DOHH2 (cell line): ENCODE measurements around the gene SURF1.

Source experiments
- H3F3A ChIP-seq: fragments of 200-600 bp; sonication (generic), shearing (Covaris generic); 2 replicates; pipeline ENCODE4 v1.6.0; 2016; ENCODE audit warnings: antibody characterized with exemption, mild to moderate bottlenecking; ENCODE audit not compliant: control insufficient read depth, insufficient read depth
- H3K27ac ChIP-seq: fragments of 200-600 bp; sonication (generic); 2 replicates; pipeline ENCODE4 v1.5.1; 2014; ENCODE audit warnings: low read depth, mild to moderate bottlenecking, low read length, moderate library complexity
- H3K27me3 ChIP-seq: fragments of 200-600 bp; sonication (generic); 2 replicates; pipeline ENCODE4 v1.6.1; 2014; ENCODE audit warnings: mild to moderate bottlenecking, low read length, mixed read lengths; ENCODE audit not compliant: control insufficient read depth
- H3K36me3 ChIP-seq: fragments of 200-600 bp; sonication (generic); 2 replicates; pipeline ENCODE4 v1.6.1; 2014; ENCODE audit warnings: mild to moderate bottlenecking, low read length, moderate library complexity, mixed read lengths; ENCODE audit not compliant: control insufficient read depth
- H3K4me1 ChIP-seq: fragments of 200-600 bp; sonication (generic); 2 replicates; pipeline ENCODE4 v1.6.1; 2014; ENCODE audit warnings: mild to moderate bottlenecking, low read length, mixed read lengths; ENCODE audit not compliant: control insufficient read depth
- H3K4me2 ChIP-seq: fragments of 200-600 bp; sonication (generic); 2 replicates; pipeline ENCODE4 v1.6.0; 2014; ENCODE audit warnings: mild to moderate bottlenecking, low read length, moderate library complexity
- H3K4me3 ChIP-seq: fragments of 200-600 bp; sonication (generic); 2 replicates; pipeline ENCODE4 v1.5.1; 2014; ENCODE audit warnings: mild to moderate bottlenecking, low read length, mixed read lengths
- H3K79me2 ChIP-seq: fragments of 200-600 bp; sonication (generic); 2 replicates; pipeline ENCODE4 v1.6.1; 2014; ENCODE audit warnings: mild to moderate bottlenecking, low read length, mixed read lengths; ENCODE audit not compliant: control insufficient read depth
- H3K9me2 ChIP-seq: fragments of 200-600 bp; sonication (generic); replicated peaks from 2 replicates; pipeline ENCODE4 v1.6.1; 2014; ENCODE audit warnings: mild to moderate bottlenecking, low read length, mixed read lengths; ENCODE audit not compliant: control insufficient read depth
- H3K9me3 ChIP-seq: fragments of 200-600 bp; sonication (generic); 2 replicates; pipeline ENCODE4 v1.6.1; 2014; ENCODE audit warnings: antibody characterized with exemption, low read length, mixed read lengths; ENCODE audit not compliant: control insufficient read depth, insufficient read depth
- H4K20me1 ChIP-seq: fragments of 200-600 bp; sonication (generic); 2 replicates; pipeline ENCODE4 v1.6.0; 2014; ENCODE audit warnings: low read depth, mild to moderate bottlenecking, antibody characterized with exemption, low read length, moderate library complexity; ENCODE audit not compliant: control insufficient read depth, insufficient read depth
- EZH2phosphoT487 ChIP-seq: fragments of 200-600 bp; sonication (generic); IDR thresholded peaks from 2 replicates; pipeline ENCODE4 v1.6.1; 2017; ENCODE audit warnings: borderline replicate concordance, mild to moderate bottlenecking, antibody characterized with exemption, low read length, moderate library complexity, mixed read lengths
- TF ChIP-seq, protein P1 (sequence below): fragments of 200-600 bp; sonication (generic); IDR thresholded peaks from one replicate; pipeline ENCODE4 v1.5.1; 2014; ENCODE audit warnings: antibody characterized with exemption, mild to moderate bottlenecking, low read depth, low read length; ENCODE audit not compliant: poor library complexity, severe bottlenecking

Gene SURF1

DNA sequence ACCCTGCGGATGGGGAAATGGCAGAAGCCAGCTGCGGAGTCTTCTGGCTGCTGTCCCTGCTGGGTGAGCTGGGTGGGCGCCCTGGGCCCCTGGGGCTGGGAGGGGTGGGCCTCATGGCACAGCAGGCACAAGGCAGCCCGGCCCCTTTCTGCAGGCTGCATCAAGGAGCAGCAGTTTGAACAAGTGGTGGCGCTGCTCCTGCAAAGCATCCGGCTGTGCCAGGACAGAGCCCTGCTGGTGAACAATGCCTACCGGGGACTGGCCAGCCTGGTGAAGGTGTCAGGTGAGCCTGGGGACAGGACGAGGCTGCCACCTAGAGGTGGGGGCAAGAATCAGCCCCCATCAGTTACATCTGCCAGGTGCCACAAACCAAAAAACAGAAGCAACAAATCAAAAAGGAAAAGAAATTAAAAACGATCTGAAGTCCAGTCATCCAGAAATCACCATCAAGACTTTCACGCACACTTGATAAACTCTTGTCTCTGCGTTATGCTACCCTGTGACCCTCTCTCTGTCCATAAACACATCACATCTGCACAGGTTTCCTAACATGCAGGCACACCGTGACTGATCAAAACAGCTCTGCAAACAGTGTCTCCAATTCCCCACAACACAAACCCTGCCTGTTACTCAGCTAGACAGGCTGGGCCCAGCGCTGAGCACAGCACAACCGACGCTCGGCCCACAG is 47.6 kb upstream of the SURF1 start:
- Histone ChIP-seq H3K4me2 (no peak overlapping the region), H3K9me3 (no peaks in the 10 kb centered on the region), H3K36me3 (peaks cover 44% of the 10 kb centered on the region), H3K79me2 (peaks cover 4% of the 10 kb centered on the region; the same call in 1 of the 2 replicates), H3F3A (no peaks in the 10 kb centered on the region; the same call in 1 of the 2 replicates), H3K4me1 (no peaks in the 10 kb centered on the region), H3K27ac (no peak overlapping the region), H3K4me3 (no peak overlapping the region), H3K27me3 (no peaks in the 10 kb centered on the region), H4K20me1 (peaks cover 5% of the 10 kb centered on the region), H3K9me2 (no peaks in the 10 kb centered on the region)
- TF ChIP-seq, protein P1, sequence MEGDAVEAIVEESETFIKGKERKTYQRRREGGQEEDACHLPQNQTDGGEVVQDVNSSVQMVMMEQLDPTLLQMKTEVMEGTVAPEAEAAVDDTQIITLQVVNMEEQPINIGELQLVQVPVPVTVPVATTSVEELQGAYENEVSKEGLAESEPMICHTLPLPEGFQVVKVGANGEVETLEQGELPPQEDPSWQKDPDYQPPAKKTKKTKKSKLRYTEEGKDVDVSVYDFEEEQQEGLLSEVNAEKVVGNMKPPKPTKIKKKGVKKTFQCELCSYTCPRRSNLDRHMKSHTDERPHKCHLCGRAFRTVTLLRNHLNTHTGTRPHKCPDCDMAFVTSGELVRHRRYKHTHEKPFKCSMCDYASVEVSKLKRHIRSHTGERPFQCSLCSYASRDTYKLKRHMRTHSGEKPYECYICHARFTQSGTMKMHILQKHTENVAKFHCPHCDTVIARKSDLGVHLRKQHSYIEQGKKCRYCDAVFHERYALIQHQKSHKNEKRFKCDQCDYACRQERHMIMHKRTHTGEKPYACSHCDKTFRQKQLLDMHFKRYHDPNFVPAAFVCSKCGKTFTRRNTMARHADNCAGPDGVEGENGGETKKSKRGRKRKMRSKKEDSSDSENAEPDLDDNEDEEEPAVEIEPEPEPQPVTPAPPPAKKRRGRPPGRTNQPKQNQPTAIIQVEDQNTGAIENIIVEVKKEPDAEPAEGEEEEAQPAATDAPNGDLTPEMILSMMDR = peak; percentile 81
- no peak for TF ChIP-seq EZH2phosphoT487

GRCh38 chr9:133402689-133403088 is 46.4 kb upstream of the SURF1 start:
- no peaks in the 10 kb centered on the region; the same call in 1 of the 2 replicates for H3K27me3 ChIP-seq
- H3K9me2 ChIP-seq = no peaks in the 10 kb centered on the region
- no peaks in the 10 kb centered on the region for H3F3A ChIP-seq
- no peaks in the 10 kb centered on the region for H3K4me1 ChIP-seq
- no peak overlapping the region for H3K4me2 ChIP-seq
- peaks cover 5% of the 10 kb centered on the region for H4K20me1 ChIP-seq
- H3K36me3 ChIP-seq = peaks cover 40% of the 10 kb centered on the region
- TF ChIP-seq, protein P1 = no peak
- TF ChIP-seq EZH2phosphoT487 = no peak
- no peak overlapping the region for H3K4me3 ChIP-seq
- H3K9me3 ChIP-seq = no peaks in the 10 kb centered on the region
- peaks cover 4% of the 10 kb centered on the region; the same call in 1 of the 2 replicates for H3K79me2 ChIP-seq
- no peak overlapping the region for H3K27ac ChIP-seq

GRCh38 chr9:133401588-133401987 is 45.3 kb upstream of the SURF1 start:
- Histone ChIP-seq H3F3A (no peaks in the 10 kb centered on the region), H3K4me3 (no peak overlapping the region), H3K4me1 (no peaks in the 10 kb centered on the region), H4K20me1 (peaks cover 4% of the 10 kb centered on the region), H3K4me2 (no peak overlapping the region), H3K27ac (no peak overlapping the region), H3K27me3 (peaks cover 5% of the 10 kb centered on the region; the same call in 1 of the 2 replicates), H3K9me2 (no peaks in the 10 kb centered on the region), H3K79me2 (peaks cover 2% of the 10 kb centered on the region; the same call in 1 of the 2 replicates), H3K9me3 (no peaks in the 10 kb centered on the region), H3K36me3 (peaks cover 29% of the 10 kb centered on the region)
- TF ChIP-seq, protein P1 = no peak
- no peak for TF ChIP-seq EZH2phosphoT487
